ENCODE results near the gene TTBK1.

GRCh38 chr6:43203029-43203717, 40.1 kb upstream of the TTBK1 start:
- TF ChIP-seq CTCF (IDR thresholded peaks at IDR 0.05) (no peak), POLR2A (IDR thresholded peaks at IDR 0.05) (no peak), POLR2AphosphoS5 (IDR thresholded peaks at IDR 0.05) (no peak)

All from suprapubic skin (tissue), 4 donors.